ENCODE measurements around the gene WFDC2. TPM values are rescaled to one million over a fixed set of nuclear protein-coding genes. Genes with fewer than 3 reads are reported as not detected.

Gene WFDC2
- total and polyA plus RNA-seq, 7 donors: 0.22 to 0.74 (median 0.38) TPM; not detected in 3

DNA sequence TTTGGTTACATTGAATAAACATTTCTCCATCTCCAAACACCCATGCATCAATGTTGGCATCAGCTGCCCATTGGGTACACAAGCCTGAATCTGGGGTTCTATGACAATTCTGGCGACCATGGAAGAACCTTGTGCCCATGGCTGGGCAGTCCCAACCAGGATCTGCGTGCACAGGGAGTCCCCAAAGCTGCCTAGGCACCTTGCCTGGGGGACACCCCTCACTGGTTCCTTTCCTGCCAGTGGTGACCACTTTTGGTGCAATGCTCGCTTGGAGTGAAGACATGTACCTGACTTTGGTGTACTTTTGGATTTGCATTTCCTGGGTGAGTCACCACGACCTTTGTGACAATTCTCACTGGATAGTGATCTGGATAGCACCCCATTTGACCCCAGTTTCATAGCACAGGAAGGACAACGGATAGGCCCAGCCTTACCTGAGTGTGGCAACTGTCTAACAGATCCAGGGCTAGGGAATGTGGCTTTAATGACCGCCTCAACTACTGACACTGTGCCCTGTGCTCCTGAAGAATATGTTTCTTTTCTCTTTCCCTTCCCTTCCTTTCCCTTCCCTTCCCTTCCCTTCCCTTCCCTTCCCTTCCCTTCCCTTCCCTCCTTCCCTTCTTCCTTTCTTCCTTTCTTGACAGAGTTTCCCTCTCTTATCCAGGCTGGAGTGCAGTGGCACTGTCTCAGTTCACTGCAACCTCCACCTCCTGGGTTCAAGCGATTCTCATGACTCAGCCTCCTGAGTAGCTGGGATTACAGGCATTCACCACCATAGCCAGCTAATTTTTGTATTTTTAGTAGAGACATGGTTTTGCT lies 38.7 kb downstream of the WFDC2 start:
- Histone ChIP-seq H3K4me1 (no peaks in the 10 kb centered on the region), H3K27me3 (ENCODE audit: insufficient read depth in 3 of 3, low read length in 2 of 3) (peaks cover 0 to 34% (median 0%) of the 10 kb centered on the region in 3 donors), H3K27ac (no peak overlapping the region), H3K36me3 (ENCODE audit: insufficient read depth in 1 of 2, low read depth in 1 of 2) (no peaks in the 10 kb centered on the region), H3K4me3 (no peak overlapping the region), H3K9me3 (no peaks in the 10 kb centered on the region)
- 65 to 73% (median 67%) methylated on average over 7 of the region's 7 CpGs for WGBS, 3 donors
- DNase-seq (no peak), ATAC-seq (no peak)
- intact Hi-C loops (cut with DNase I): no loop called here
- TF ChIP-seq, protein P1, sequence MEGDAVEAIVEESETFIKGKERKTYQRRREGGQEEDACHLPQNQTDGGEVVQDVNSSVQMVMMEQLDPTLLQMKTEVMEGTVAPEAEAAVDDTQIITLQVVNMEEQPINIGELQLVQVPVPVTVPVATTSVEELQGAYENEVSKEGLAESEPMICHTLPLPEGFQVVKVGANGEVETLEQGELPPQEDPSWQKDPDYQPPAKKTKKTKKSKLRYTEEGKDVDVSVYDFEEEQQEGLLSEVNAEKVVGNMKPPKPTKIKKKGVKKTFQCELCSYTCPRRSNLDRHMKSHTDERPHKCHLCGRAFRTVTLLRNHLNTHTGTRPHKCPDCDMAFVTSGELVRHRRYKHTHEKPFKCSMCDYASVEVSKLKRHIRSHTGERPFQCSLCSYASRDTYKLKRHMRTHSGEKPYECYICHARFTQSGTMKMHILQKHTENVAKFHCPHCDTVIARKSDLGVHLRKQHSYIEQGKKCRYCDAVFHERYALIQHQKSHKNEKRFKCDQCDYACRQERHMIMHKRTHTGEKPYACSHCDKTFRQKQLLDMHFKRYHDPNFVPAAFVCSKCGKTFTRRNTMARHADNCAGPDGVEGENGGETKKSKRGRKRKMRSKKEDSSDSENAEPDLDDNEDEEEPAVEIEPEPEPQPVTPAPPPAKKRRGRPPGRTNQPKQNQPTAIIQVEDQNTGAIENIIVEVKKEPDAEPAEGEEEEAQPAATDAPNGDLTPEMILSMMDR (IDR thresholded peaks at IDR 0.05): no peak

DNA sequence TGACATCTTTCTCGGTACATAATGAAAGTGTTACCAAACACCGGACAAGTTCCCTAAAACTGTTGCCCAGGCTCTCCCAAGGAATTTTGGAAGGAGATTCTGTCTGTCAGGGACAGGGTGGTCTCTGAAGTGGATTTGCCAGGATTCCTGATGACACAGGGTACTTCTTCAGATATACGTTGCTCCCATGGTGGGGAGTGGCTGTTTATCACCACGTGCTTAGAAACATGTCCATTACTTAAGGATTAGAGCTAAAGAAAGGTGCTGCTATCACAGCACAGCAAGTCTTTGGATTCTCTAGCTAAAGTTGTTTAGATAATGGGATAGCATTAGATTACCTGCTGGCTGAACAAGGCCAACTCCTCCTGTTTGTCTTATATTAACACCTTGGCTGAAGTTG lies 39.5 kb downstream of the WFDC2 start:
- Histone ChIP-seq H3K36me3 (ENCODE audit: insufficient read depth in 1 of 2, low read depth in 1 of 2) (no peaks in the 10 kb centered on the region), H3K27me3 (ENCODE audit: insufficient read depth in 3 of 3, low read length in 2 of 3) (peaks cover 0 to 31% (median 0%) of the 10 kb centered on the region in 3 donors), H3K4me1 (no peaks in the 10 kb centered on the region), H3K27ac (no peak overlapping the region), H3K4me3 (no peak overlapping the region), H3K9me3 (no peaks in the 10 kb centered on the region)
- ATAC-seq: no peak
- no peak for DNase-seq
- intact Hi-C loops (cut with DNase I): no loop called here
- TF ChIP-seq, protein P1 (IDR thresholded peaks at IDR 0.05): no peak
- WGBS, 3 donors: 67 to 78% (median 78%) methylated on average over 4 of the region's 4 CpGs

DNA sequence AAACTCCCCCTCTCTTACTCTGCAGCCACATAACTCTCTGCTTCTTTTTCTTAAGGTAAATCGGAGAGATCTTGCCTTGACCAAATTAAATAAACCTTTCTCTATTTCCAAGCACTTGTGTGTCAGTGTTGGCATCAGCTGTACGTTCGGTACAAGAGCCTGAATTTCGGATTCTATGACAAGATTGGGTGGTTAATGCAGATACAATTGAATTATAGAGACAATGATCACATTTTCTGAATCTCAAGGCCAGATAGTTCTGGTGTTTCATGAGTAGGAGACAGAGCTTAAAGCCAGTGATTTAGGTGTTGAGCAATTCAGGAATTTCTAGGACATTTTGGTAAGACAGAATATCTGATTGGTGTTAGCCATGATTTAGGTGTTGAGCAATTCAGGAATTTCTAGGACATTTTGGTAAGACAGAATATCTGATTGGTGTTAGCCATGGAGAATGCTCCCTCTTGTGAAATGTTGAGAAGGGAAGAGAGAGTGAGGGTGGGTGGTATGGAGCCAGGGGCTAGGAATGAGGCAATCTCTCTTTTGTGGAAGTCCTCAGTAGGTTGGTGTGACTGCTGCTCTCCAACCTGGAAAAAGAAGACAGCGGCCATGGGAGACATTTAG lies 40.8 kb downstream of the WFDC2 start:
- DNase-seq (no peak), ATAC-seq (no peak)
- Histone ChIP-seq H3K4me1 (no peaks in the 10 kb centered on the region), H3K36me3 (ENCODE audit: insufficient read depth in 1 of 2, low read depth in 1 of 2) (no peaks in the 10 kb centered on the region), H3K27ac (no peak overlapping the region), H3K9me3 (no peaks in the 10 kb centered on the region), H3K27me3 (ENCODE audit: insufficient read depth in 3 of 3, low read length in 2 of 3) (peaks cover 0 to 20% (median 0%) of the 10 kb centered on the region in 3 donors), H3K4me3 (no peak overlapping the region)
- TF ChIP-seq, protein P1 (IDR thresholded peaks at IDR 0.05): no peak
- WGBS, 3 donors: 74 to 80% (median 79%) methylated on average over 5 of the region's 5 CpGs
- intact Hi-C loops (cut with DNase I): no loop called here

DNA sequence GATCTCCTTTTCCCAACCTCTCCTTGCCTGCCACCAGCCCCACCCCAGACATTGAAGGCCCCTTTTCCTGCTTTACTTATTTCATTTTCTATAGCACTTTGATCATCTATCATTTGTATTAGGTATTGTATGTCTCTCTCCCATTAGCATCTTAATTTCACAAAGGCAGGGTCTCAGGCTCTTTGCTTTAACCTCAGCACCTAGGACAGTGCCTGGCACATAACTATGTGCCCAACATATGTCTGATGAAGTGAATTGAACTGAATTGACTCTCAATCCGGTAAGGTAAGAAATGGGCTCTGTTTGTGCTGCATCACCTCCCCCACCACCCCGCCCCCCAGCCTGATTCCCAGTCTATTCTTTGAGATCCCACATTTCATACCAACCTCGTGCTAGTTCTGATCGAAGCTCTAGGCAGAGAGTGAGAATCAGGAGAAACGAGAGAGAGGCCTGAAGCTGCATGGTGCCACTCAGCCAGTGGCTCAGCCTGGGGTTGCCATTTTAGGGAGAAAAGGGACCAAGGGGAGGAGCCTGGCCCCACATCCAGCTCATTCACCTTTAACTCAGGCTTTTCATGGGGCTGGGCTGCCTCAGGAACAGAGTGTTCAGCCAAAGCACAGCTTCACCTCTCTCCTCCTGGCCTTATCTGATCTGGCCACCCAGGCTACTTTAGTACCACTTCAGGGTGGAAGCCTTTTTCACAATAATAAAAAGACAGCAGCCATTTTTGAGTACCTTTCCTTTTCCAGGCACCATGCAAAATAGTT lies 45.8 kb downstream of the WFDC2 start, which contains the start of gene SPINT3:
Gene SPINT3 (minus strand): TSS at position 476 of the 767 bp plus-strand sequence. CDS start 14 bp downstream, at position 462.
- DNase-seq (no peak), ATAC-seq (no peak)
- no peak within 1 kb of the TSS for H3K4me3 ChIP-seq
- H3K4me1 ChIP-seq: no peaks in the 10 kb centered on the region
- TF ChIP-seq, protein P1 (IDR thresholded peaks at IDR 0.05): no peak
- no peaks in the 10 kb centered on the region for H3K36me3 ChIP-seq (ENCODE audit: insufficient read depth in 1 of 2, low read depth in 1 of 2)
- H3K27me3 ChIP-seq (ENCODE audit: insufficient read depth in 3 of 3, low read length in 2 of 3): peaks cover 0 to 14% (median 0%) of the 10 kb centered on the region in 3 donors
- no peaks in the 10 kb centered on the region for H3K9me3 ChIP-seq
- 59 to 74% (median 59%) methylated on average over 5 of the region's 5 CpGs for WGBS, 3 donors
- H3K27ac ChIP-seq: no peak within 1 kb of the TSS
- intact Hi-C loops (cut with DNase I): no loop called here
